ENCODE results near the gene RAB27B. TPM values are rescaled to one million over a fixed set of nuclear protein-coding genes. Genes with fewer than 3 reads are reported as not detected.
"Not testable (repeated sequence)": the region's sequence is repeated elsewhere in the genome, so short reads cannot be mapped to it uniquely, and the experiment has no call there.

Gene RAB27B
- total RNA-seq, 1 donor from 2014 or later: 0.30 TPM

GRCh38 chr18:54812885-54813284, 15.4 kb upstream of the RAB27B start:
- DNase-seq (no peak), ATAC-seq (ENCODE audit: poor library complexity) (no peak)
- intact Hi-C loops (cut with DNase I): no loop called here

DNA sequence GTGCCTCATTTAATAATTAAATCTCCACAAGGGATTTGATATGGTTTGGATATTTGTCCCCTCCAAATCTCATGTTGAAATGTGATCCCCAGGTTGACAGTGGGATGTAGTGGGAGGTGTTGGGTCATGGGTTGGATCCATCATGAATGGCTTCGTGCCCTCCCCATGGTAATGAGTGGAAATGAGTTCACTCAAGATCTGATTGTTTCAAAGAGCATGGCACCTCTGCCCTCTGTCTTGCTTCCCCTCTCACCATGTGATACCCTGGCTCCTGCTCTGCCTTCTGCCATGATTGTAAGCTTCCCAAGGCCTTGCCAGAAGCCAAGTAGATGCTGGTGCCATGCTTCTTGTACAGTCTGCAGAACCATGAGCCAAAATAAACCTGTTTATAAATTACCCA, 15.0 kb upstream of the RAB27B start:
- DNase-seq (no peak), ATAC-seq (ENCODE audit: poor library complexity) (no peak)
- intact Hi-C loops (cut with DNase I): no loop called here

GRCh38 chr18:54813977-54814565, 14.2 kb upstream of the RAB27B start:
- DNase-seq (no peak), ATAC-seq (ENCODE audit: poor library complexity) (no peak)
- intact Hi-C loops (cut with DNase I): no loop called here

- intact Hi-C loops (cut with DNase I): no loop called here
- ATAC-seq (ENCODE audit: poor library complexity) (no peak), DNase-seq (no peak)
These were observed 13.2 kb upstream of the RAB27B start for GRCh38 chr18:54815086-54815485.

- DNase-seq; ATAC-seq (ENCODE audit: poor library complexity); intact Hi-C loops (cut with DNase I): not testable (repeated sequence)
These were observed 7.4 kb upstream of the RAB27B start for GRCh38 chr18:54820785-54821275.

DNA sequence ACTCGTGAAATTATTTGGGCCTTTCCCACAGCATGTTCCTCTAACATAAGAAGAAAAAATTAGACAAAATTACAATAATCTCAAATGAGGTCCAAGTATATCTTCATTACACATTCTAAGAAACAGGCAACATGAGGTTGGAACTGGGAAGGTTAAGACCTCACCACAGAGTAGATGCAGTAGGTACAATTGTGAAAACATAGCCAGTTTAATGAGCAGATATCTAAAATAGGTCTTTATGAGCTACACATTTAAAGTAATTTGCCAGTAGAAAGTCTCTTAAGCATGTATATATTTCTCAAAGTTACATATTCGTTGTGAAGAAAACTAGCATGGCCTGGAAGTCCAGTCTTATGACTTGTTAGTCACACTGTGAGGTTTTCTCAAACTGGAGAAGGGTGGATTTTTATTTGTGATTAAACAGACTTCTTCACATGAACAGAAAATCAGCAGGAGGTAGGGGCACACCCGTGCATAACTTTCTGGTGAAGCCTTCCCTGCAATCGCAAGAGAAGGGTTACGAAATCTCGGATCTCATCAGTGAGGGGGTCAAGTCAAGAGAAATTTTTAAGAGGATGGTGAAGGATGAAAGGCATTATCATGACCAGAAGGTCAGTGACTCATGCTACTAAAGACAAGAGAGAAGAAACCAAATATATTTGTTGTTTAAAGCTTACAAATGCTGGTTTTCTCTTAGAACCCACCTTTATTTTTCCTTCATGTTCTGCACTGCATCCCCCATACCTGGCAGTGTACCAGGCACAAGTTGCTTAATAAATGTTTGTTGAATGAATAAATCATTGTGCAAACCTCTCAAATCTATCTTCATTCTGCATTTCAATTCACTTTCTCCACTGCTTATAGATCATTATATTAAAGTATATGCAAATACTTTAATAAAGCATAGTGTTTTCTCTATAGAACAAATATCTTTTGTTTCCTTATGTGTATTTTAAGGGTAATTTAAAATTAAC, 5.1 kb upstream of the RAB27B start:
- intact Hi-C loops (cut with DNase I): no loop called here
- DNase-seq (no peak), ATAC-seq (ENCODE audit: poor library complexity) (no peak)

DNA sequence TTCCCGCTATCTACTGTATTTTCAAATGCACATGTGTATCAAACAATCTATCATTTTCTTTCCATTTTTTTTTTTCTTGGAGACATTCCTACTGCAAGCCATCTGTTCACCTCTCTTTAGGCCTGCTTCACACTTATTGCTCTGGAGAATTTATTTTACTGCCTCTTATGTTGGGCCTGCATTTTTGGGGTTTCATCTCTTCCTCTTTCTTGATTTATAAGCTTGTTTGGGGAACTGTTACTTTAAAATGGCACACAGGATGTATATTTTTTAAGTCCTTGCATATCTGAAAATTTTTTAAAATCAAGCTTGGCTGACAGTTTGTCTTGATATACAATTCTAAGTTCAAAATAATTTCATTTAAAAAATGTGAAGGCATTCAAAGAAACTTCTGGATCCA, 3.5 kb upstream of the RAB27B start:
- no peak for DNase-seq
- ATAC-seq (ENCODE audit: poor library complexity): no peak
- intact Hi-C loops (cut with DNase I): no loop called here

GRCh38 chr18:54825601-54826344, 2.5 kb upstream of the RAB27B start:
- intact Hi-C loops (cut with DNase I): no loop called here
- no peak for DNase-seq
- ATAC-seq (ENCODE audit: poor library complexity): no peak

DNA sequence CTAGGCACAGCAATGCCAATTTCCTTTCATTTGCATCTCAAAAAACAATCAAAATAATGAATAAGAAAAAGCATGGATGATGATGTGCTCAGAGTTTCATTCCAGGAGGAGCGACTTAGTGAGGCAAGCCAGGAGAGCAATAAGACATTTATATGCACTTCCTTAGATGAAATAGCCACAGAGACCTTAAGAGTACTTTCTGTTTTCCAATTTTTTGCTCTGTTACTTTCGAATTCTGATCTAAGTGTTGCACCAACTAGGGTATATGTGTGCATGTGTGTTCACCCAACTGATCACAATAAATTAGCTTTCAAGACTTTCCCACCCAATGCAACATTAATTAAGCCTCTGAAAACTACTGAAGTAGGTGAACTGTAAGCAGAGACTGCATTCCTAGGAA, 709 bp downstream of the RAB27B start:
- no peak for ATAC-seq (ENCODE audit: poor library complexity)
- intact Hi-C loops (cut with DNase I): no loop called here

GRCh38 chr18:54829856-54830255, 1.6 kb downstream of the RAB27B start:
- intact Hi-C loops (cut with DNase I): no loop called here
- ATAC-seq (ENCODE audit: poor library complexity) (no peak), DNase-seq (no peak)

More for the DNA sequence above, 709 bp downstream of the RAB27B start:
- DNase-seq: no peak

- intact Hi-C loops (cut with DNase I): no loop called here
- DNase-seq (no peak), ATAC-seq (ENCODE audit: poor library complexity) (no peak)
These were observed 2.0 kb downstream of the RAB27B start for GRCh38 chr18:54830260-54830659.

GRCh38 chr18:54830866-54831265, 2.6 kb downstream of the RAB27B start:
- DNase-seq (no peak), ATAC-seq (ENCODE audit: poor library complexity) (no peak)
- intact Hi-C loops (cut with DNase I): no loop called here

GRCh38 chr18:54835944-54836343, 7.7 kb downstream of the RAB27B start:
- ATAC-seq (ENCODE audit: poor library complexity): no peak
- intact Hi-C loops (cut with DNase I): no loop called here
- DNase-seq: no peak

DNA sequence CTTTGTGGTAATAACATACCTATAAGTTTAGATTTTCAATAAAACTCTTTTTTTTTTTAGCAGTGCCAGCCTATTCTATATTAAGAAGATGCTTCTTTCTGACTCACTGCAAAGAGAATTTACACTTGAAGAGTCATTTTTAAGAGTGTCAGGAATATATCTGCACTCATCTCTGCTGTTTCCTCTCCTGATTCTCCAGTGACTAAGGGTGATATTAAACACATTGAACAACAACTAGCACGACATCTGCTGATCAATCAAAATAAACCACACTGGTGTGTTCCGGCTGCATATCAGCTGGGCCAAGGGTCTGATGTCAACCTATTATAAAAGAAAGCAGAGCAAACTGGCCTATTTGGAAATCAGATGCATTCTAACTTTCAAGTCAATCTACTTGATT, 15.0 kb downstream of the RAB27B start:
- no peak for DNase-seq
- no peak for ATAC-seq (ENCODE audit: poor library complexity)
- intact Hi-C loops (cut with DNase I): no loop called here

GRCh38 chr18:54845787-54846186, 17.5 kb downstream of the RAB27B start:
- intact Hi-C loops (cut with DNase I): no loop called here
- ATAC-seq (ENCODE audit: poor library complexity): no peak

GRCh38 chr18:54848121-54848520, 19.8 kb downstream of the RAB27B start:
- no peak for DNase-seq
- intact Hi-C loops (cut with DNase I): no loop called here
- ATAC-seq (ENCODE audit: poor library complexity): no peak

More at GRCh38 chr18:54845787-54846186, 17.5 kb downstream of the RAB27B start:
- no peak for DNase-seq

GRCh38 chr18:54849683-54850082, 21.4 kb downstream of the RAB27B start:
- ATAC-seq (ENCODE audit: poor library complexity) (no peak), DNase-seq (no peak)
- intact Hi-C loops (cut with DNase I): no loop called here

DNA sequence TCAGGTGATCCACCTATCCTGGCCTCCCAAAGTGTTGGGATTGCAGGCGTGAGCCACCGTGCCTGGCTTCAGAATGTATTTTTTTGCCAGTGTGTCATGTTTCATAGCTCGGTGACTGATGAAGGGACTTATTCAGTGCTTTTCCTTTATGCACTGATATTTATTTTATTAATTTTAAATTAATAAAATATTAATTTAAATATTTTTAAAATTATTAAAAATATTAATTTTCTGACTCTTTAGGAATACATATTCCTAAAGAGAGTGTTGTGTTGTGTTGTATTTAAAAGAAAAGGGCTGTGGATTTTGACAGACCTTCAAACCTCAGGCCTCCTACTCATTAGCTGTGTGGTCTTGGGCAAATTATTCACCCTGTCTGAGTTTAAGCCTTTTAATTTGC, 22.3 kb downstream of the RAB27B start:
- DNase-seq (no peak), ATAC-seq (ENCODE audit: poor library complexity) (no peak)
- intact Hi-C loops (cut with DNase I): no loop called here
